Stimulated activated naive B cell treated with anti-CD40 and anti-IgM and Interleukin-4, amounts not matched to agents 10 μg/mL and 1 μg/mL and 100 μg/mL, for 72 hours (primary cell): ENCODE measurements around the gene FAM50B.

ENCODE experiments used
- ATAC-seq, 2 donors: fragments of 150-1000 bp; cut with Tn5 transposase; replicated peaks; 2 replicates each; pipeline ENCODE4 v1.10.0; 2021; ENCODE audit warnings: moderate library complexity in 1 of 2
- DNase-seq: peaks from one replicate; pipeline ENCODE4 v3.0.0; 2021
- H3K27ac Mint-ChIP-seq: one replicate; pipeline ENCODE4 v1.8.0; 2022; ENCODE audit warnings: mild to moderate bottlenecking, mixed read lengths
- H3K27me3 Mint-ChIP-seq, 2 donors: one replicate each; pipeline ENCODE4 v1.8.0; 2022; ENCODE audit warnings: mixed read lengths in 2 of 2
- H3K36me3 Mint-ChIP-seq, 2 donors: one replicate each; pipeline ENCODE4 v1.8.0; 2022; ENCODE audit warnings: mixed read lengths in 2 of 2, mild to moderate bottlenecking in 1 of 2
- H3K4me1 Mint-ChIP-seq, 2 donors: one replicate each; pipeline ENCODE4 v1.8.0; 2022; ENCODE audit warnings: mixed read lengths in 2 of 2, mild to moderate bottlenecking in 1 of 2
- H3K4me3 Mint-ChIP-seq, 2 donors: one replicate each; pipeline ENCODE4 v1.8.0; 2022; ENCODE audit warnings: mild to moderate bottlenecking in 2 of 2, mixed read lengths in 2 of 2, moderate library complexity in 1 of 2
- H3K9me3 Mint-ChIP-seq, 2 donors: one replicate each; pipeline ENCODE4 v1.8.0; 2022; ENCODE audit warnings: mixed read lengths in 2 of 2, mild to moderate bottlenecking in 1 of 2

FAM50B gene

DNA sequence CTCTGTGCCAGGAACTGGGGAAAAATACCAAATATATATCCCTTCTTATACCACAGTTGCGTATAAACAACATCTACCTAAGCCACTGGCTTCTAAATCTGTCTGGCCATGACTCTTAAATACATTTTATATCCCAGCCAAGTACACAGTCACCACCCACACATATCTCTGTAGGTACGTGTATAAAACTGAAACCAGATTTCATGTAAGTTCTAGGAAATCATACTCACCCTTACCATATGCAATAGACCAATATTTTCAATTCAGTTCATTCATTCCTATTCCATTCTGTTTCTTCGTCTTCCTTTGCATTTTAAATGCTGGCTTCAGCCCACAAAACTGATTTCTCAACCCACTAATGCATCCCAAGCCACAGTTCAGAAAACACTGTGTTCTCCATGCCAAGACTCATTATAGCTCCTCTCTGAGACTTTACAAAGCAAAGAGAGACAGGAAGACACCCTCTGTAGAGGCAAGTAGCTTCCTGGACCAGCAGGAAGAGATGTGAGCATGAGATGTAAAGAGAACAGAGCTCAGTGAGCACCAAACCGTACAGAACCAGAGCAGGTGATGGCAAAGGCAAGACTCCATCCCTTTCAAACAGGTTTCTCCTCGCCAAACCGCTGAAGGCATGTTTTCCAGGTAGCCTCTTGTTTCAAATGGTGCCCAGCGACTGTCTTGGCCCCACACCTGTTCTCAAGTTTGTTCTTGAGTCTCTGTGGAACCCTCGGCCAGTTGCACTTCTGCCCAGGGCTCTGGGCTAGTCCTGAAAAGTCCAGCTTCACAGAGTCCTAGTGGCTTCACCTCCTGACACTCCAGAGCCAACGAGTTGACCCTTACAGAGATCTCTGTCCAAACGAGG lies 18.7 kb downstream of the FAM50B start:
- Mint-ChIP-seq H3K9me3 (peaks cover 0 to 1% of the 10 kb centered on the region in 2 donors), H3K4me3 (no peak overlapping the region), H3K27ac (no peak overlapping the region), H3K36me3 (no peaks in the 10 kb centered on the region), H3K4me1 (peaks cover 0 to 2% of the 10 kb centered on the region in 2 donors), H3K27me3 (peaks cover 47 to 59% of the 10 kb centered on the region in 2 donors)
- DNase-seq (no peak), ATAC-seq (no peak)

DNA sequence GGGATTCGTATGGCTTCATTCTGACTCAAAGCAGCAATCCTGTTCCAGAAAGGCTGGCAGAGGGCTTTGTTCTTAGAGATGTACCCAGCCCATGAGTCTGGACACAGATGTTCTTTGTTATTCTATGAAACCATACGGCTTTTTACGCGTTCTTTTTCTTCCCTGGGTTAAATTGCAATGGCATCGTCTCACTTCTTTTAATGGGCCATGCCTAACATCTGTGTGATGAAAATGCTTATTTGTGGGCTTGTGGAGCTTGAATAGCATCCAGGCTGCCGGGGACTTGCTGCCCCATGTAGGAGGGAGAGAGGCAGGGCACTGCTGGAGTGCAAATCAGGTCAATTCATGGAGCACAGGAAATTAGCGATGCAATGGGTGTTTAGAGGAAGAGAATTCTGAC lies 19.4 kb downstream of the FAM50B start:
- Mint-ChIP-seq H3K36me3 (no peaks in the 10 kb centered on the region), H3K27ac (no peak overlapping the region), H3K9me3 (peaks cover 0 to 1% of the 10 kb centered on the region in 2 donors), H3K4me3 (no peak overlapping the region), H3K27me3 (peaks cover 50 to 61% of the 10 kb centered on the region in 2 donors), H3K4me1 (peaks cover 0 to 2% of the 10 kb centered on the region in 2 donors)
- DNase-seq (no peak), ATAC-seq (no peak)

DNA sequence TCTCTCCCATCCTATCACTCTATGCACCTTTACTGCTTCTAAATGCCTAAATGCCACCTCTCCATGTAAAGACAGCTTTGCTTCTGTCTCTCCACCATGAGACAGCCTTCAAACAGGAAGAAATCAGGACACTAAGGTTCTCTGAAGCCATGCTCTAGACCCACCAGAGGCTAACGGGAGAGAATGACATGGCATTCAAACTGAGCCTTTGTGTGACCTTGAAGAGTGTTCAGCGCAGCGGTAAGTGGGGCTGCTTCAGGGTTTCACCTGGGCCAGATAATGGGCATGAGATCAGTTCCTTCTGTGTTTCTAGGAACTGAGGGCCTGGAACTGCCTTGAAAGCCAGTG lies 20.1 kb downstream of the FAM50B start:
- no peak for ATAC-seq
- H3K27ac Mint-ChIP-seq = no peak overlapping the region
- peaks cover 55 to 61% of the 10 kb centered on the region in 2 donors for H3K27me3 Mint-ChIP-seq

DNA sequence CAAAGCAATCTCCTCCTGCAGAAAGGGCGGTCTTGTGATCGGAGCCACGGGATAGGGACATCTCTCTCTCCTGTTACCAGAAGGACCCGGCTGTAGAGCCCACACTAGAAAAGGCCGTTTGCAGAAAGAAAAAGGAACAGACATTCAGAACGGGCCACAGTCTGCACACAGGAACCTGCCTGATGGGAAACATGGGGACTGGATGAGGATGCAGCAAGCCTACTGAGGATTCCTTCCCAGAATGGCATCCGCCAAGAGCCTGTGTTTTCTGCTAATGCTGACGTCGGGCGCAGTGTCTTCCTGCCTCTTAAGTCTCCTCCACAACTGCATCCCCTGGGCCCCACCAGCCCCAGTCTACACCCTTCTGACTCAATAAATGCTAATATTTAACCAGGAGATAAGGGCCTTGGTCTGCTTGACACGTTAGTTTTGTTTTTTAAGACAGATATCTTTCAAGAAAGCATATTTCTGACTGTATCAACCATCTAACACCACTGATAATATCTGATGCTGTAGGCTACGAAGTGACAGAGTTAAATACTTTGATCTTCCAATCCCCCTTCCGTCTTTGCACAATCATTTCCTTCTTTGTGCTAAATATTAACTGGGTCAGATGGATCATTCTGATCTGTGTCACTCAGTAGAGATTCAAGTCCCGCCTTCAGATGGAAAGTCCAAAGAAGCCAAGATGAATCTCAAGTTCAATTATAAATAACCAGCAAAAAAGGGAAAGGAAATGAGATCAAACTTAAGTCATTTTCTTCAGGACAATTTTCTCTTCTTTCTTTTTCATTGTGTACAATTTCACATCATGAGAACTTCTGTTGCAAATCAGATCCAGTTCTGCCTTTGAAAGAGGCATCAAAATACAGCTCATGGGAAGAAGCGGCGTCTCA lies 20.7 kb downstream of the FAM50B start:
- Mint-ChIP-seq H3K36me3 (no peaks in the 10 kb centered on the region), H3K4me3 (no peak overlapping the region), H3K27ac (no peak overlapping the region), H3K4me1 (peaks cover 0 to 2% of the 10 kb centered on the region in 2 donors), H3K27me3 (peaks cover 51 to 57% of the 10 kb centered on the region in 2 donors), H3K9me3 (peaks cover 0 to 1% of the 10 kb centered on the region in 2 donors)
- ATAC-seq = no peak
- DNase-seq = no peak

More for the DNA sequence above, 20.1 kb downstream of the FAM50B start:
- peaks cover 0 to 2% of the 10 kb centered on the region in 2 donors for H3K4me1 Mint-ChIP-seq
- DNase-seq = no peak
- no peaks in the 10 kb centered on the region for H3K36me3 Mint-ChIP-seq
- H3K9me3 Mint-ChIP-seq = peaks cover 0 to 1% of the 10 kb centered on the region in 2 donors
- no peak overlapping the region for H3K4me3 Mint-ChIP-seq

DNA sequence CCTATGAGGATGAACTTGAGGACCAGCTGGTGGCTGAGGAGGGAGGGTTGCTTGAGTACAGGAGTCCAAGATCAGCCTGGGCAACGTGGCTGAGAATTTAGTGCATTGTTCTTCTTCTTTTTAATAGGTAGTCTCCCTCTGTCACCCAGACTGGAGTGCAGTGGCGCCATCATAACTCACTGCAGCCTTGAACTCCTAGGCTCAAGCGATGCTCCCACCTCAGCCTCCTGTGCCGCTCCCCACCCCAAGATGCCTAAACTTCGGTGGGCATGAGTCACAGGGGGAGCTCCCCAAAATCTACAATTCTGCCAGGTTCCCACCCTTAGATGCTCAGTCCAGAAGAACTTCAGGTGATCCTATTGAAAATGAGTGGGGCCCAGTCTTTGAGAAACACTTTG lies 21.4 kb downstream of the FAM50B start:
- DNase-seq (no peak), ATAC-seq (no peak)
- no peaks in the 10 kb centered on the region for H3K36me3 Mint-ChIP-seq
- H3K4me1 Mint-ChIP-seq = peaks cover 0 to 2% of the 10 kb centered on the region in 2 donors
- peaks cover 45 to 51% of the 10 kb centered on the region in 2 donors for H3K27me3 Mint-ChIP-seq
- H3K4me3 Mint-ChIP-seq = no peak overlapping the region
- no peak overlapping the region for H3K27ac Mint-ChIP-seq
- H3K9me3 Mint-ChIP-seq = no peaks in the 10 kb centered on the region

DNA sequence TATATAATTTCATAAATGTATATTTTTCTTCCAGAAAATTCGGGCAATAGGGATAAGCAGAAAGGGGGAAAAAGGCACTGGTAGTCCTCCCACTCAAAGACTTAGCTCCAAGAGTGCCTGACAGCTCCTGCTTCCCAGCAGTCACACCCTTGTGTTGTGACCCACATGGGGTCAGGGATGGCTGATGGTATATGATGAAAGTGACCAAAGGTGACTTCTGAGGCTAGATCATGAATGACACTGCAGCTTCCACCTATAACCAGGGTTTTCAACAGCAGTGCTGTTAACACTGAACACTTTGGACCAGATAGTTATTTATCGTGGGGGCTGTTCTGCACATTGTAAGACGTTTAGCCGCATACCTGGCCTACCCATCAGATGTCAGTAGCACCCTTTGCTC lies 22.3 kb downstream of the FAM50B start:
- Mint-ChIP-seq H3K27me3 (peaks cover 40 to 46% of the 10 kb centered on the region in 2 donors), H3K4me1 (peaks cover 0 to 2% of the 10 kb centered on the region in 2 donors), H3K27ac (no peak overlapping the region), H3K9me3 (no peaks in the 10 kb centered on the region), H3K4me3 (no peak overlapping the region), H3K36me3 (no peaks in the 10 kb centered on the region)
- ATAC-seq = no peak
- no peak for DNase-seq

DNA sequence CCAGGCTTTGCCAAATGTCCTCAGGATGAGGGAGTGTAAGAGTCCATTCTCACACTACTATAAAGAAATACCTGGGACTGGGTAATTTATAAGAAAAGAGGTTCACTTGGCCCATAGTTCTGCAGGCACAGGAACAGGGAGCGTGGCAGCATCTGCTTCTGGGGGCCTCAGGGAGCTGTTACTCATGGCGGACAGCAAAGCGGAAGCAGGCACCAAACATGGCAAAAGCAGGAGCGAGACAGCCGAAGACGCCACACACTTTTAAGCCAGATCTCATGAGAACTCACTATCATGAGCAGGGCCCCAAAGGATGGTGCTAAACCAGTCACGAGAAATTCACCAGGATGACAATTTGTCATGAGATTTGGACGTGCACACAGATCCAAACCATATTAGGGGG lies 22.8 kb downstream of the FAM50B start:
- Mint-ChIP-seq H3K36me3 (no peaks in the 10 kb centered on the region), H3K27ac (no peak overlapping the region), H3K4me3 (no peak overlapping the region), H3K4me1 (peaks cover 0 to 2% of the 10 kb centered on the region in 2 donors), H3K9me3 (no peaks in the 10 kb centered on the region), H3K27me3 (peaks cover 36 to 43% of the 10 kb centered on the region in 2 donors)
- no peak for ATAC-seq
- no peak for DNase-seq

DNA sequence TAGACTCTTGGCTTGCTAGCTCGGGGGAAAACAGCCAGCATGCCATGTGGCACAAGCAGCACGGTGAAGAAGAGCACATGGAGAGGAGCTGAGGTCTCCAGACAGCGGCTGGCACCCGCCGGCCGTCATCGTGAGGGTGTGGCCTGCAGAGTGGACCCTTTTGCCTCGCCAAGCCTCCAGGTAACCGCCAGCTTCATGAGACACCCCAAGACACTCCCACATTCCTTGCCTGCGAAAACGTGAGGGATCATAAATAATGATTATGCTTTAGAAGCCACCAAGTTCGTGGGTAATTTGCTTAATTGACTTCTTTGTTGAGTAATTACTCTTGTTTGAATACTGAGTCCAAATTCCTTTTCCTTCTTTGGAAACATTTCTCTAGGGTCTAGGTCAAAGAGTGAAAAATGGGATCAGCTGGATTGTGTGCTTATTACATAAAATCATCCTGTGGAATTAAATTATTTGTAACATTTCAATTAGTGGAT lies 23.2 kb downstream of the FAM50B start:
- DNase-seq (no peak), ATAC-seq (no peak)
- H3K36me3 Mint-ChIP-seq = no peaks in the 10 kb centered on the region
- H3K4me1 Mint-ChIP-seq = peaks cover 0 to 2% of the 10 kb centered on the region in 2 donors
- H3K27ac Mint-ChIP-seq = no peak overlapping the region
- H3K9me3 Mint-ChIP-seq = no peaks in the 10 kb centered on the region
- peaks cover 33 to 43% of the 10 kb centered on the region in 2 donors for H3K27me3 Mint-ChIP-seq
- no peak overlapping the region for H3K4me3 Mint-ChIP-seq

DNA sequence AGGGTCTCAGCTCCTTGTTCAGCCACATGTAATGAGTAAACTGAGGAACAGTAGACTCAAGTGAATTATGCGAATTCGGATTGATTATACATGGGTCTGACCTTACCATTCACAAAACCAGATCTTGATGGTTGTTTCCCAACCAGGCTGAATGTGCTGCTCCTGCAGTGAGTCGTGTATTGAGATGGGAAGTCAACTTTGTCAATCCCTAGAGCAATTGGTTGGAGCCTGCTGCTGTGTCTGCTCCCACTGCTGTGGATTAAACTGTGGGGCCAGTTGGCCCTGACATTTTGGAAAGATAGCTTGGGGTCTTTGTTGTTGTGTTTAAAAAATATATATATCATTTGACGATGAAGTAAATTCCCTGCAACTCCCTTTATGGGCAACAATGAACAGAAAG lies 23.9 kb downstream of the FAM50B start:
- DNase-seq (no peak), ATAC-seq (no peak)
- H3K9me3 Mint-ChIP-seq = no peaks in the 10 kb centered on the region
- peaks cover 28 to 37% of the 10 kb centered on the region in 2 donors for H3K27me3 Mint-ChIP-seq
- no peak overlapping the region for H3K4me3 Mint-ChIP-seq
- no peak overlapping the region for H3K27ac Mint-ChIP-seq
- H3K36me3 Mint-ChIP-seq = no peaks in the 10 kb centered on the region
- H3K4me1 Mint-ChIP-seq = peaks cover 0 to 2% of the 10 kb centered on the region in 2 donors

DNA sequence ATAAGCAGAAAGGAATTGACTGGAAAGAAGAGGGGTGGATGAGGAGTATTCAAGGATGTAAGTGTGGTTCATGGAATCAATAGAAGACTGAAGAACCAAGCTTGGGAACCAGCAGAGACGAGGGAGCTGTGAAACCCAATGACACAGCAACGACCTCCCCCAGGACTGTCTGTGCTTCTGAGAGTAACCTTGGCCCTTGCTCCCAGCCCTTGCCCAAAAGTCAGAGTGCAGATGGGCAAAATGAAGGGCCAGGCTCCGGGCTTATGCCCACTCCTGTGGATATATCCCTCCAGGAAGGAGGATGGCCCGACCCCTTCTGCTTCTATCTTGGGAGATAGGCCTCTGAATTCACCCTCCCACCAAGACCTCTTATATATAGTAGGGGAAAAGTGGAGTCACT lies 24.9 kb downstream of the FAM50B start:
- no peak for ATAC-seq
- Mint-ChIP-seq H3K4me3 (no peak overlapping the region), H3K27me3 (peaks cover 21 to 27% of the 10 kb centered on the region in 2 donors)

DNA sequence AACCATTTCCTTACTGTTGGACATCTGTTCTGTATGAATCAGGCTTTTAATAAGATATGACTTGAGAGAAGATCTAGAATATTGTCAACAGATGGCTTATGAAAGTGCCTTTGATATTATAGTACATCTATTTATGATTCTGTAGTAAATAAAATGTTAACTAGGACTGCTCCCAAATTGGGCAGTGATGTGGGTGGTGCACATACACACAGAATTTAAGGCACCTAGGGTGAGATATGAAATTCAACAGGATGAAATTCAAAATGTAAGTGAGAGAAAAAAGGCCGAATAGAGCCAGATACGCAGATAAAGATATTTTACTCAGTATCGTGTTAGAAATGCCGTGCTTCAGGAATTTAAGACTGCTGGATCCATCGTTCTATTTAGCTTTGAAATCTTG lies 26.3 kb downstream of the FAM50B start:
- Mint-ChIP-seq H3K4me3 (no peak overlapping the region), H3K36me3 (no peaks in the 10 kb centered on the region), H3K27me3 (peaks cover 12 to 18% of the 10 kb centered on the region in 2 donors), H3K9me3 (no peaks in the 10 kb centered on the region), H3K4me1 (peaks cover 0 to 2% of the 10 kb centered on the region in 2 donors), H3K27ac (no peak overlapping the region)
- ATAC-seq (no peak), DNase-seq (no peak)

More for the DNA sequence above, 24.9 kb downstream of the FAM50B start:
- peaks cover 0 to 3% of the 10 kb centered on the region in 2 donors for H3K4me1 Mint-ChIP-seq
- DNase-seq = no peak
- no peak overlapping the region for H3K27ac Mint-ChIP-seq
- no peaks in the 10 kb centered on the region for H3K9me3 Mint-ChIP-seq
- H3K36me3 Mint-ChIP-seq = no peaks in the 10 kb centered on the region

DNA sequence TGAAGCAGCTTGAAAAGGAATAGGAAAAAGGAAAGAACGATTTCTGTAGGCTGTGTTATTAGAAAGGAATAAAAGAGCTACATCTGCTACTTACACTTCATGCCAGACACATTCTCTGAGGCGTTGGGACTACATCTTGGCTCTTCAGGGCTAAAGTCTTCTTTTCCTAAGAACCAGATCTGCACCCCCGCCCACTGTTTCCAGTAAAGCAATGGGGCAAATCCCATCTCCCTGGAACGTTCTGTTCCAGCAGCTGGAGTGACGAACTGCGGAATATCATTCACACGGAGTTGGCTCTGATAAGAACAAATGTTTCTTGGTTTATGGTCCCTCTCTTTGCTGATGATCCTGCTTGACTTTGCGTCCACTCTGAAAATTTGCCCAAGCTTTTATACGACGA lies 26.9 kb downstream of the FAM50B start:
- Mint-ChIP-seq H3K4me3 (no peak overlapping the region), H3K27me3 (peaks cover 18 to 23% of the 10 kb centered on the region in 2 donors), H3K36me3 (no peaks in the 10 kb centered on the region), H3K9me3 (no peaks in the 10 kb centered on the region), H3K27ac (no peak overlapping the region), H3K4me1 (peaks cover 0 to 2% of the 10 kb centered on the region in 2 donors)
- no peak for DNase-seq
- ATAC-seq = no peak

DNA sequence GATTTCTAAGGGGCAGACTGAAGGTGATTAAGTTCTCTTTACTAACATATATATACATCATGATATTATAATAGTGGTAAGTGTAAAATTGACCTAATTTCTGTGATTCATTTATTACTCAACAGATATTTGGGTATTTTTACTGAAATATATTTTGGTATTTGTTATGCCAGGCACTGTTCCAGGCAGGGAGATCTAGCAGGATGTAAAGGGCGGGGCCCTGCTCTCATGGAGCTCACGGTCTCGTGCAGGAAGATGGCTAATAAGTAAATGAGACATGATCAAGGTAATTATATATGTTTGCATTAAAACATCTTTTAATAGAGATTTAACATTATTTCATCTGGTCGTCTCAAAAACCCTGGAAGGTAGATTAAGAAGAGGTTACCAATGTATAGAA lies 27.7 kb downstream of the FAM50B start:
- no peak overlapping the region for H3K27ac Mint-ChIP-seq
- peaks cover 0 to 2% of the 10 kb centered on the region in 2 donors for H3K4me1 Mint-ChIP-seq
- no peak overlapping the region for H3K4me3 Mint-ChIP-seq
- H3K27me3 Mint-ChIP-seq = peaks cover 23 to 30% of the 10 kb centered on the region in 2 donors
- no peak for ATAC-seq
- no peaks in the 10 kb centered on the region for H3K9me3 Mint-ChIP-seq
- no peak for DNase-seq
- H3K36me3 Mint-ChIP-seq = no peaks in the 10 kb centered on the region

DNA sequence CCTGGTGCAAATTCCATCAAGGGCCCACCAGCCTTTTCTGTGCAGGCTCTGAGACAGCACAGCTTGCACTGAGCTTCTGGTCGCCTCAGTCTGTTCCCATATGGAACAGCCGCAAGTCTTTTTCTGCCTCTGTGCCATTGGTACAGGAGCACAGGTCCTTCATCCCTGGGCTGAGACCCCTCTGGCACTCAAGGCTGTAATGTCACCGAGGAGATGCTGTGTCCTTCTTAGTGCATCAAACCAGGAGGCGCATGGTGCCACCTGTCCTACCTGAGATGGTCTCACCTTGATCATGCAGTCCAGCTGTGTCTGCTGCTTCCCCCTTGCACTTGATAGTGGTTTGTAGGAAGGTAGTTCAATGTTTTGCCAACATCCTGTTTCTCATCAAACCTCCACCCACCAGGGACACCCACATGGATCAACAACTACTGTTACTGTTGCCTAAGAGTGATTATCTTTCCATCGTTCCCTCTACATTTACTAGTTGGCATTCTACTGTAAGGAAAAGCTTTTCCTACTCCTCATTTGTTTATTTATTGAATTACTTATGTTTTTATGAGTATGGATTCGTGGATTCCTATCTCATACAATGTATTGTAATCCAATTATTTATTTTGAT lies 29.0 kb downstream of the FAM50B start:
- Mint-ChIP-seq H3K4me1 (peaks cover 0 to 2% of the 10 kb centered on the region in 2 donors), H3K36me3 (no peaks in the 10 kb centered on the region), H3K4me3 (no peak overlapping the region), H3K9me3 (no peaks in the 10 kb centered on the region), H3K27ac (no peak overlapping the region), H3K27me3 (peaks cover 20 to 24% of the 10 kb centered on the region in 2 donors)
- DNase-seq (no peak), ATAC-seq (no peak)
